HG02852 (cell line): ENCODE data around the gene TSPAN2.
A peak's percentile ranks its signal among the peaks of the same experiment; 100 is the strongest.

ENCODE experiments used
- ATAC-seq: cut with Tn5 transposase; IDR thresholded peaks from one replicate; pipeline ENCODE4 v1.9.1; 2021; ENCODE audit warnings: mild to moderate bottlenecking, moderate library complexity; ENCODE audit not compliant: unreplicated experiment

The TSPAN2 gene

GRCh38 chr1:115089420-115090185, at the start of gene TSPAN2:
TSPAN2 (minus strand) TSS chr1:115089503; CDS start chr1:115089432, 71 bp downstream.
- no peak for ATAC-seq

GRCh38 chr1:115138973-115139372, 49.7 kb upstream of the TSPAN2 start:
- ATAC-seq: peak; percentile 89

GRCh38 chr1:115138271-115138670, 49.0 kb upstream of the TSPAN2 start:
- ATAC-seq: no peak

- ATAC-seq: no peak
Measured at GRCh38 chr1:115137191-115137590, 47.9 kb upstream of the TSPAN2 start.

- ATAC-seq: no peak
Measured at GRCh38 chr1:115136706-115137105, 47.4 kb upstream of the TSPAN2 start.

- no peak for ATAC-seq
Measured at GRCh38 chr1:115136106-115136505, 46.8 kb upstream of the TSPAN2 start.

- no peak for ATAC-seq
Measured at GRCh38 chr1:115135681-115136080, 46.4 kb upstream of the TSPAN2 start.

- no peak for ATAC-seq
Measured at GRCh38 chr1:115134850-115135480, 45.7 kb upstream of the TSPAN2 start.

- ATAC-seq: no peak
Measured at GRCh38 chr1:115134231-115134630, 44.9 kb upstream of the TSPAN2 start.

GRCh38 chr1:115133440-115133839, 44.1 kb upstream of the TSPAN2 start:
- ATAC-seq: no peak

- no peak for ATAC-seq
Measured at GRCh38 chr1:115130786-115131185, 41.5 kb upstream of the TSPAN2 start.

- ATAC-seq: no peak
Measured at GRCh38 chr1:115129071-115129640, 39.9 kb upstream of the TSPAN2 start.

GRCh38 chr1:115127539-115127938, 38.2 kb upstream of the TSPAN2 start:
- ATAC-seq: no peak

GRCh38 chr1:115126516-115126915, 37.2 kb upstream of the TSPAN2 start:
- no peak for ATAC-seq

- no peak for ATAC-seq
Measured at GRCh38 chr1:115123116-115123515, 33.8 kb upstream of the TSPAN2 start.

GRCh38 chr1:115121793-115122192, 32.5 kb upstream of the TSPAN2 start:
- no peak for ATAC-seq

GRCh38 chr1:115120296-115120695, 31.0 kb upstream of the TSPAN2 start:
- ATAC-seq: no peak

GRCh38 chr1:115118611-115119010, 29.3 kb upstream of the TSPAN2 start:
- no peak for ATAC-seq

- ATAC-seq: no peak
Measured at GRCh38 chr1:115118086-115118485, 28.8 kb upstream of the TSPAN2 start.

- ATAC-seq: no peak
Measured at GRCh38 chr1:115117298-115117697, 28.0 kb upstream of the TSPAN2 start.

GRCh38 chr1:115116512-115116911, 27.2 kb upstream of the TSPAN2 start:
- ATAC-seq: no peak

- ATAC-seq: no peak
Measured at GRCh38 chr1:115115521-115116161, 26.3 kb upstream of the TSPAN2 start.
